ENCODE measurements around the gene PMVK. TPM values are rescaled to one million over a fixed set of nuclear protein-coding genes. Genes with fewer than 3 reads are reported as not detected.

Gene PMVK
- total RNA-seq, 1 experiment from 2014 or later, result 27.1 TPM

GRCh38 chr1:154888757-154889156 lies 47.8 kb downstream of the PMVK start:
- Histone ChIP-seq H3K27ac (no peak overlapping the region), H3K4me3 (no peak overlapping the region), H2AFZ (no peak overlapping the region), H3K9me2 (ENCODE audit: insufficient read depth) (no peaks in the 10 kb centered on the region), H3F3A (ENCODE audit: insufficient read depth, low read depth) (no peaks in the 10 kb centered on the region), H4K20me1 (ENCODE audit: insufficient read depth) (no peaks in the 10 kb centered on the region), H3K9me3 (ENCODE audit: insufficient read depth, low read depth) (no peaks in the 10 kb centered on the region), H3K4me1 (replicated peaks; ENCODE audit: insufficient read depth) (no peaks in the 10 kb centered on the region), H3K36me3 (ENCODE audit: low read depth) (no peaks in the 10 kb centered on the region), H3K4me2 (no peak overlapping the region), H3K27me3 (ENCODE audit: insufficient read depth, low read depth) (peaks cover 73% of the 10 kb centered on the region), H3K79me2 (ENCODE audit: low read depth) (no peaks in the 10 kb centered on the region)
- no TSS peak for BruUV-seq (replicated peaks)
- POLR2A ChIA-PET (ENCODE audit: unreplicated experiment), result no interaction called here
- CTCF ChIA-PET, result interaction anchor here (0.6 kb wide), 1 partner anchor 19 kb away, joined by 6 read pairs; no protein-coding TSS in a partner anchor
- DNase-seq, result no peak
- intact Hi-C loops (cut with micrococcal nuclease; ENCODE audit: unreplicated experiment), result no loop called here
- TF ChIP-seq, protein P1, sequence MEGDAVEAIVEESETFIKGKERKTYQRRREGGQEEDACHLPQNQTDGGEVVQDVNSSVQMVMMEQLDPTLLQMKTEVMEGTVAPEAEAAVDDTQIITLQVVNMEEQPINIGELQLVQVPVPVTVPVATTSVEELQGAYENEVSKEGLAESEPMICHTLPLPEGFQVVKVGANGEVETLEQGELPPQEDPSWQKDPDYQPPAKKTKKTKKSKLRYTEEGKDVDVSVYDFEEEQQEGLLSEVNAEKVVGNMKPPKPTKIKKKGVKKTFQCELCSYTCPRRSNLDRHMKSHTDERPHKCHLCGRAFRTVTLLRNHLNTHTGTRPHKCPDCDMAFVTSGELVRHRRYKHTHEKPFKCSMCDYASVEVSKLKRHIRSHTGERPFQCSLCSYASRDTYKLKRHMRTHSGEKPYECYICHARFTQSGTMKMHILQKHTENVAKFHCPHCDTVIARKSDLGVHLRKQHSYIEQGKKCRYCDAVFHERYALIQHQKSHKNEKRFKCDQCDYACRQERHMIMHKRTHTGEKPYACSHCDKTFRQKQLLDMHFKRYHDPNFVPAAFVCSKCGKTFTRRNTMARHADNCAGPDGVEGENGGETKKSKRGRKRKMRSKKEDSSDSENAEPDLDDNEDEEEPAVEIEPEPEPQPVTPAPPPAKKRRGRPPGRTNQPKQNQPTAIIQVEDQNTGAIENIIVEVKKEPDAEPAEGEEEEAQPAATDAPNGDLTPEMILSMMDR (conservative IDR thresholded peaks at IDR 0.05), result no peak
- TF ChIP-seq EZH2 (IDR thresholded peaks at IDR 0.05; ENCODE audit: low read depth), result no peak

- no peaks in the 10 kb centered on the region for H3F3A ChIP-seq (ENCODE audit: insufficient read depth, low read depth)
- CTCF ChIA-PET, result no interaction called here
- intact Hi-C loops (cut with micrococcal nuclease; ENCODE audit: unreplicated experiment), result no loop called here
Observed at GRCh38 chr1:154886281-154887015, 50.1 kb downstream of the PMVK start.

GRCh38 chr1:154884869-154885701 lies 51.4 kb downstream of the PMVK start:
- Histone ChIP-seq H4K20me1 (ENCODE audit: insufficient read depth) (no peaks in the 10 kb centered on the region), H3K4me2 (no peak overlapping the region), H3F3A (ENCODE audit: insufficient read depth, low read depth) (no peaks in the 10 kb centered on the region), H3K4me1 (replicated peaks; ENCODE audit: insufficient read depth) (no peaks in the 10 kb centered on the region), H3K79me2 (ENCODE audit: low read depth) (no peaks in the 10 kb centered on the region), H3K27me3 (ENCODE audit: insufficient read depth, low read depth) (peaks cover 92% of the 10 kb centered on the region), H3K27ac (no peak overlapping the region), H3K9me3 (ENCODE audit: insufficient read depth, low read depth) (no peaks in the 10 kb centered on the region), H3K4me3 (no peak overlapping the region), H2AFZ (no peak overlapping the region), H3K36me3 (ENCODE audit: low read depth) (no peaks in the 10 kb centered on the region), H3K9me2 (ENCODE audit: insufficient read depth) (no peaks in the 10 kb centered on the region)
- ChIA-PET CTCF (no interaction called here), POLR2A (ENCODE audit: unreplicated experiment) (interaction anchor here (0.6 to 0.7 kb wide), 2 partner anchors 55 to 86 kb away, joined by 3 read pairs; partner anchors contain the start of gene SHC1)
- DNase-seq, result no peak
- no peak for TF ChIP-seq EZH2 (IDR thresholded peaks at IDR 0.05; ENCODE audit: low read depth)
- TF ChIP-seq, protein P1 (conservative IDR thresholded peaks at IDR 0.05), result no peak
- no TSS peak for BruUV-seq (replicated peaks)
- intact Hi-C loops (cut with micrococcal nuclease; ENCODE audit: unreplicated experiment), result no loop called here

More at GRCh38 chr1:154886281-154887015, 50.1 kb downstream of the PMVK start:
- H3K4me3 ChIP-seq, result no peak overlapping the region
- no peaks in the 10 kb centered on the region for H3K9me2 ChIP-seq (ENCODE audit: insufficient read depth)
- no peak for DNase-seq
- H3K79me2 ChIP-seq (ENCODE audit: low read depth), result no peaks in the 10 kb centered on the region
- no peak overlapping the region for H3K27ac ChIP-seq
- no peaks in the 10 kb centered on the region for H3K4me1 ChIP-seq (replicated peaks; ENCODE audit: insufficient read depth)
- TF ChIP-seq EZH2 (IDR thresholded peaks at IDR 0.05; ENCODE audit: low read depth), result no peak
- TF ChIP-seq, protein P1 (conservative IDR thresholded peaks at IDR 0.05), result no peak
- H3K4me2 ChIP-seq, result no peak overlapping the region
- H3K9me3 ChIP-seq (ENCODE audit: insufficient read depth, low read depth), result no peaks in the 10 kb centered on the region
- H2AFZ ChIP-seq, result no peak overlapping the region
- POLR2A ChIA-PET (ENCODE audit: unreplicated experiment), result no interaction called here
- no peaks in the 10 kb centered on the region for H4K20me1 ChIP-seq (ENCODE audit: insufficient read depth)
- no peaks in the 10 kb centered on the region for H3K36me3 ChIP-seq (ENCODE audit: low read depth)
- BruUV-seq (replicated peaks), result no TSS peak
- peaks cover 80% of the 10 kb centered on the region for H3K27me3 ChIP-seq (ENCODE audit: insufficient read depth, low read depth)

All from PC-9 (cell line).